Measurements from ENCODE around the gene OR51B4. TPM values are rescaled to one million over a fixed set of nuclear protein-coding genes. Genes with fewer than 3 reads are reported as not detected.
"Not testable (repeated sequence)": the region's sequence is repeated elsewhere in the genome, so short reads cannot be mapped to it uniquely, and the experiment has no call there.

Gene OR51B4
- total RNA-seq, 1 experiment from 2014 or later: not detected

DNA sequence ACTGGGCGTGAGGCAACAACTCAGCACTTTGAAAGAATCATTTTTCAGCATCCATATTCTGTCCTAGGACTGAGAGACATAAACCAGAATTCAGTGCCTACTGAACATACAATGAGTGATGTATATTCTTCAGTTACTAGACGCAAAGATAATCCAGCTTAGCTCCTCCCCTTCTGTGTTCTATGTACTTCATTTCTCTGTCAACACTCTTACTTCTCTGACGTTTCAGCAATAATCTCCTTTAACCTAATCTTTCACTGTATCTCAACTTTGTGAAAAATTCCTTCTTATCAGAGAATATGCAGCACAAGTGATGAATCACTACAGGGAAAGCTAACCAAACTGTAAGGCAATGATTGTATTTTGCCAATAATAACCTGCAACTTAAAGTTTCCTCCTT, 44.1 kb upstream of the OR51B4 start:
- Mint-ChIP-seq H3K27me3 (ENCODE audit: insufficient read depth, unreplicated experiment) (peaks cover 41% of the 10 kb centered on the region), H3K36me3 (ENCODE audit: insufficient read depth, unreplicated experiment) (no peaks in the 10 kb centered on the region), H3K4me1 (ENCODE audit: insufficient read depth, unreplicated experiment) (no peaks in the 10 kb centered on the region), H3K4me3 (ENCODE audit: unreplicated experiment) (no peak overlapping the region), H3K9me3 (ENCODE audit: unreplicated experiment) (no peaks in the 10 kb centered on the region), H3K27ac (ENCODE audit: low read depth, unreplicated experiment) (no peak overlapping the region)
- CTCF ChIA-PET: interaction anchor here (1.1 kb wide), 1 partner anchor 16 kb away, joined by 3 read pairs; no protein-coding TSS in a partner anchor
- no TSS peak for BruUV-seq (replicated peaks)
- TF ChIP-seq, protein P1, sequence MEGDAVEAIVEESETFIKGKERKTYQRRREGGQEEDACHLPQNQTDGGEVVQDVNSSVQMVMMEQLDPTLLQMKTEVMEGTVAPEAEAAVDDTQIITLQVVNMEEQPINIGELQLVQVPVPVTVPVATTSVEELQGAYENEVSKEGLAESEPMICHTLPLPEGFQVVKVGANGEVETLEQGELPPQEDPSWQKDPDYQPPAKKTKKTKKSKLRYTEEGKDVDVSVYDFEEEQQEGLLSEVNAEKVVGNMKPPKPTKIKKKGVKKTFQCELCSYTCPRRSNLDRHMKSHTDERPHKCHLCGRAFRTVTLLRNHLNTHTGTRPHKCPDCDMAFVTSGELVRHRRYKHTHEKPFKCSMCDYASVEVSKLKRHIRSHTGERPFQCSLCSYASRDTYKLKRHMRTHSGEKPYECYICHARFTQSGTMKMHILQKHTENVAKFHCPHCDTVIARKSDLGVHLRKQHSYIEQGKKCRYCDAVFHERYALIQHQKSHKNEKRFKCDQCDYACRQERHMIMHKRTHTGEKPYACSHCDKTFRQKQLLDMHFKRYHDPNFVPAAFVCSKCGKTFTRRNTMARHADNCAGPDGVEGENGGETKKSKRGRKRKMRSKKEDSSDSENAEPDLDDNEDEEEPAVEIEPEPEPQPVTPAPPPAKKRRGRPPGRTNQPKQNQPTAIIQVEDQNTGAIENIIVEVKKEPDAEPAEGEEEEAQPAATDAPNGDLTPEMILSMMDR (IDR thresholded peaks at IDR 0.05; ENCODE audit: unreplicated experiment): no peak
- POLR2A ChIA-PET: no interaction called here
- no peak for DNase-seq (ENCODE audit: unreplicated experiment)
- intact Hi-C loops (cut with micrococcal nuclease): no loop called here

DNA sequence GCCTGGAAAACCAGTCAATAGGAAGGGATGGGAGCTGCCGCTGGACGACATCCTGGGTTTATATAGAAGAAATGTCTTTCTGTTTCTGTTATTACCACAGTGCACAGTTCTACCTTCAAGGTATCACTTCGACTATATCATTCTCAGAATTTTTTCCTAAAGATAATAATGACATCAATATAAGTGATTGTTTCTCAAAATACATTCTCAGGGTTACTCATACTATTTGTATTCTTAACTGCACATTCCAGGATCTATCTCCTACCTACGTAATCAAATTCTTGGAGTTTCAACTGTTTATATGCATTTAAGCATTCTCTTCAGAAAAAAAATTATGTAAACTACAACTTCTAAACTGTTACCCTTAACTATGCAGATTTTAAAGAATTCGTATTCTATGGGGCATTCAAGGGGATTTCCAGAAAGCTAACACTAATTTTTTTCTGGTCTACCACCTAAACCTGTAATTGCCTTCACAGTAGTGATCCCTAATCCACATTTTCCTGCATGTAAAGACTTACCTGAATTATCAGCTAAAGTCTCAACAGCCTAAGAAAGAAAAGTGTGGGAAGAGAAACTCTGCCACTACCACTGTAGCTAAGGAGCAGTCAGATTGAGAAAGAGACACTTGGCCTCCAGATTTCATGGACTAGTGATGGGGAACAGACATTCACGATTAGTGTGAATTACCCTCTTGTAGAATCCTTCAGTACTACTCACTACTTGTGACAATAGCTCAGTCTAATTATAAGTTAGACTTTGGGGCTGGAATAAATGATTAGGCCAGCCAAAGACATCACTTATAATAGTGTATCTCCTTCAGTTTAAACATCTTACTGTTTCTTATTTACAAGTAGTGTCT, 42.0 kb upstream of the OR51B4 start, which contains the start of gene OR51B5:
TSS of gene OR51B5 (minus strand) at position 51 of the 862 bp plus-strand sequence. CDS start at position 51, 0 bp downstream.
- intact Hi-C loops (cut with micrococcal nuclease): no loop called here
- TF ChIP-seq, protein P1 (IDR thresholded peaks at IDR 0.05; ENCODE audit: unreplicated experiment): no peak
- H3K27me3 Mint-ChIP-seq (ENCODE audit: insufficient read depth, unreplicated experiment): peaks cover 49% of the 10 kb centered on the region
- no peaks in the 10 kb centered on the region for H3K9me3 Mint-ChIP-seq (ENCODE audit: unreplicated experiment)
- H3K4me1 Mint-ChIP-seq (ENCODE audit: insufficient read depth, unreplicated experiment): no peaks in the 10 kb centered on the region
- no TSS peak for BruUV-seq (replicated peaks)
- no peaks in the 10 kb centered on the region for H3K36me3 Mint-ChIP-seq (ENCODE audit: insufficient read depth, unreplicated experiment)
- H3K27ac Mint-ChIP-seq (ENCODE audit: low read depth, unreplicated experiment): no peak within 1 kb of the TSS
- DNase-seq (ENCODE audit: unreplicated experiment): no peak
- ChIA-PET POLR2A (no interaction called here), CTCF (interaction anchor here (0.5 to 0.7 kb wide), 4 partner anchors 12 to 1157 kb away, joined by 3 read pairs; no protein-coding TSS in a partner anchor)
- H3K4me3 Mint-ChIP-seq (ENCODE audit: unreplicated experiment): no peak within 1 kb of the TSS

DNA sequence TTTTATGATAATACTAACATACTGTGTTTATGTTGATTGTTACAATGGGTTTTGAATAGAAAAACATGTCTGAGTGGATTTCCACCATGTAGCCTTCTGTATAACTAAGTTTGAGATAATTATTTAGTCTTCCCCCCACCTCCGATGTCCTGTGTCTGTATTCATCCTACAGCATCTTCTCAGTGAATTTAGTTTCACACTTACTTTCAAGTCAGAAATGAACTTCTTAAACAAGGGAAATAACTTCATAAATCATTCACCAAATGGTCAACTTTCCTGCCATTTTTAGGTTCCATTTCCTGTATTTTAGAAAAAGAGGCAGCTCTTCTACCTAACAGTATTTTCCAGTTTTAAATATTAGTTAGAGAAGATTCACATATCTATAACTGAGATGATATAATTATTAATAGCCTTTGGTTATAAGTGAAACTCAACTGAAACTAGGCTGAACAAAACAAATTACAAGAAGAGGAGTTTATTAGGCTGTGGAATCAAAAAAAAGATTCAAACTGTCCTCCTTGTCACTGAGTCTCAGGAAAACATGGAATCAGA, 38.1 kb upstream of the OR51B4 start:
- no peaks in the 10 kb centered on the region for H3K36me3 Mint-ChIP-seq (ENCODE audit: insufficient read depth, unreplicated experiment)
- TF ChIP-seq, protein P1 (IDR thresholded peaks at IDR 0.05; ENCODE audit: unreplicated experiment): no peak
- H3K27me3 Mint-ChIP-seq (ENCODE audit: insufficient read depth, unreplicated experiment): peaks cover 13% of the 10 kb centered on the region
- H3K4me3 Mint-ChIP-seq (ENCODE audit: unreplicated experiment): no peak overlapping the region
- H3K9me3 Mint-ChIP-seq (ENCODE audit: unreplicated experiment): no peaks in the 10 kb centered on the region
- no peak overlapping the region for H3K27ac Mint-ChIP-seq (ENCODE audit: low read depth, unreplicated experiment)
- no peak for DNase-seq (ENCODE audit: unreplicated experiment)
- intact Hi-C loops (cut with micrococcal nuclease): no loop called here
- no TSS peak for BruUV-seq (replicated peaks)
- CTCF ChIA-PET: no interaction called here
- POLR2A ChIA-PET: no interaction called here
- H3K4me1 Mint-ChIP-seq (ENCODE audit: insufficient read depth, unreplicated experiment): no peaks in the 10 kb centered on the region

DNA sequence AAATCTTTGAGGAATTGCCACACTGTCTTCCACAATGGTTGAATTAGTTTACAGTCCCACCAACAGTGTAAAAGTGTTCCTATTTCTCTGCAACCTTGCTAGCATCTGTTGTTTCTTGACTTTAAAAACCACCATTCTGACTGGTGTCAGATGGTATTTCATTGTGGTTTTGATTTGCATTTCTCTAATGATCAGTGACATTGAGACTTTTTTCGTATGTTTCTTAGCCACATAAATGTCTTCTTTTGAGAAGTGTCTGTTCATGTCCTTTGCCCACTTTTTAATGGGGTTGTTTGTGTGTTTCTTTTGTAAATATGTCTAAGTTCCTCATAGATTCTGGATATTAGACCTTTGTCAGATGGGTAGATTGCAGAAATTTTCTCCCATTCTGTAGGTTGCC, 35.5 kb upstream of the OR51B4 start:
- H3K27me3 Mint-ChIP-seq (ENCODE audit: insufficient read depth, unreplicated experiment): peaks cover 25% of the 10 kb centered on the region

More for the DNA sequence above, 35.5 kb upstream of the OR51B4 start:
- POLR2A ChIA-PET; DNase-seq (ENCODE audit: unreplicated experiment); BruUV-seq (replicated peaks); H3K4me1 Mint-ChIP-seq (ENCODE audit: insufficient read depth, unreplicated experiment); CTCF ChIA-PET; H3K36me3 Mint-ChIP-seq (ENCODE audit: insufficient read depth, unreplicated experiment); H3K27ac Mint-ChIP-seq (ENCODE audit: low read depth, unreplicated experiment); intact Hi-C loops (cut with micrococcal nuclease); H3K4me3 Mint-ChIP-seq (ENCODE audit: unreplicated experiment); H3K9me3 Mint-ChIP-seq (ENCODE audit: unreplicated experiment): not testable (repeated sequence)
